ENCODE measurements around the gene ABCC6. TPM values are rescaled to one million over a fixed set of nuclear protein-coding genes. Genes with fewer than 3 reads are reported as not detected.

The ABCC6 gene
- total RNA-seq, 1 experiment from 2014 or later: 2.7 TPM

DNA sequence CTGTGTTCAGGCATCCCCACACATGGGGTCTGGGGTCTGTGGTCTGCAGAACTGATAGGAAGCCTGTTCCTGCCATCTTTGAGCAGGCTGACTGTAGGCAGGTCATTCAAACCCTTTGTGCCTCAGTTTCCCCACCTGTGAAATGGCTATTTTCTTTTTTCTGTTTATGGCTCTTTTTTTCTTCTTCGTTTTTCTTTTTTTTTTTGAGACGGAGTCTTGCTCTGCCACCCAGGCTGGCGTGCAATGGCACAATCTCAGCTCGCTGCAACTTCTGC lies 72.5 kb downstream of the ABCC6 start:
- RAD21 ChIA-PET (ENCODE audit: low non-redundant PET in 1 of 2, low total read pairs in 2 of 2, uncharacterized antibody in 2 of 2, unreplicated experiment in 2 of 2): no interaction called here
- no TSS peak for BruUV-seq (replicated peaks)
- no peaks in the 10 kb centered on the region for H3K27me3 ChIP-seq (ENCODE audit: insufficient read depth, low read length)
- no peak for ATAC-seq
- TF ChIP-seq, protein P1, sequence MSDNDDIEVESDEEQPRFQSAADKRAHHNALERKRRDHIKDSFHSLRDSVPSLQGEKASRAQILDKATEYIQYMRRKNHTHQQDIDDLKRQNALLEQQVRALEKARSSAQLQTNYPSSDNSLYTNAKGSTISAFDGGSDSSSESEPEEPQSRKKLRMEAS (IDR thresholded peaks at IDR 0.05): no peak
- TF ChIP-seq SP1 (IDR thresholded peaks at IDR 0.05; ENCODE audit: low read depth): no peak
- no peak for TF ChIP-seq EZH2 (IDR thresholded peaks at IDR 0.05)
- TF ChIP-seq ZNF274 (IDR thresholded peaks at IDR 0.05; ENCODE audit: low read depth, low read length): no peak
- TF ChIP-seq CEBPB (IDR thresholded peaks at IDR 0.05; ENCODE audit: low read depth): no peak
- no peaks in the 10 kb centered on the region for H3K36me3 ChIP-seq (ENCODE audit: control insufficient read depth in 1 of 2, insufficient read depth in 2 of 2, low read length in 2 of 2)
- H3K27ac ChIP-seq (ENCODE audit: low read depth, low read length): no peak overlapping the region
- H3K9me3 ChIP-seq (ENCODE audit: control insufficient read depth in 1 of 2, insufficient read depth in 1 of 2, low read depth in 1 of 2, low read length in 2 of 2): no peaks in the 10 kb centered on the region
- H3K9me2 ChIP-seq (ENCODE audit: insufficient read depth): no peaks in the 10 kb centered on the region
- H4K20me1 ChIP-seq (ENCODE audit: insufficient read depth): no peaks in the 10 kb centered on the region
- no peak overlapping the region for H3K9ac ChIP-seq (ENCODE audit: low read length)
- H3K79me2 ChIP-seq (ENCODE audit: insufficient read depth, low read length): no peaks in the 10 kb centered on the region
- H3K4me2 ChIP-seq (ENCODE audit: low read length): no peak overlapping the region
- H2AFZ ChIP-seq (ENCODE audit: low read depth, low read length, poor library complexity, severe bottlenecking): no peak overlapping the region
- DNase-seq (ENCODE audit: low read depth, low spot score): no peak
- H3K4me1 ChIP-seq (ENCODE audit: control insufficient read depth in 1 of 2, insufficient read depth in 2 of 2, low read length in 2 of 2): no peaks in the 10 kb centered on the region
- no peak overlapping the region for H3K4me3 ChIP-seq (replicated peaks in 1 of 2; ENCODE audit: low read depth in 1 of 2, low read length in 2 of 2)
- intact Hi-C loops (cut with micrococcal nuclease): no loop called here
- CTCF ChIA-PET: no interaction called here
- POLR2A ChIA-PET: no interaction called here

DNA sequence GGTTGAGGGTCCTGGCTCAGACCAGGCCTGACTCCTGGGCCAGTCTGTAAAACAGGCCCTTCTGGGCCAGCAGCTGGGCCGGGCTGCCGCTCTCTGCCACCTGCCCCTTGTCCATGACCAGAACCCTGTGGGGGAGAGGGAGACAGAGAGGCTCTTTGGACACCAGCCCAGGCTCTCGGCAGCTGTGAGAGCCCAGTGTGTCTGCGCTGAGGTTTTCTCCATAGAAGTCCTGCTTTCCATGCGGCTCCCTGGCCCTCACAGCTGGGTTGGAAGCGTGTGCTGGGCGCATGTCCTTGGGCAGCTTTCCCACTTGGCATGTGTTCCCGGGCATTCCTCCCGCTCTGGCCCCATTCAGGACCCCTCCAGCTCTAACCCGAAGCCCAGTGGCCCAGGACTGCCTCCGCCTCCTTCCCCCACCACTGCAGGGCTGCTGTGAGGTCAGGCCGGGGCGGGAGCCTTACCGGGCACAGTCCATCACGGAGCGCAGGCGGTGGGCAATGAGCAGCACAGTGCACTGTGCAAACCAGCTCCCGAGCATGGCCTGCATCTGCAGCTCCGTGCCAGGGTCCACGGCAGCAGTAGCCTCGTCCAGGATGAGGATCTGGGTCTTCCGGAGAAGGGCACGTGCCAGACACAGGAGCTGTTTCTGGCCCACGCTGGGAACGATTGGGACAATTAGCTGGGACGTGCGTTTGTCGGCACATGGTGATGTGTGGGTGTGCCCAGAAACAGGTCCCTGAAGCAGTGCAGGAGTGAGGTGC lies 73.0 kb downstream of the ABCC6 start:
- ATAC-seq (peak; percentile 13; the same call in 1 of the 2 replicates), DNase-seq (ENCODE audit: low read depth, low spot score) (no peak)
- Histone ChIP-seq H3K9ac (ENCODE audit: low read length) (no peak overlapping the region), H3K9me3 (ENCODE audit: control insufficient read depth in 1 of 2, insufficient read depth in 1 of 2, low read depth in 1 of 2, low read length in 2 of 2) (no peaks in the 10 kb centered on the region), H3K9me2 (ENCODE audit: insufficient read depth) (no peaks in the 10 kb centered on the region), H3K79me2 (ENCODE audit: insufficient read depth, low read length) (no peaks in the 10 kb centered on the region), H2AFZ (ENCODE audit: low read depth, low read length, poor library complexity, severe bottlenecking) (no peak overlapping the region), H4K20me1 (ENCODE audit: insufficient read depth) (no peaks in the 10 kb centered on the region), H3K27me3 (ENCODE audit: insufficient read depth, low read length) (no peaks in the 10 kb centered on the region), H3K4me1 (ENCODE audit: control insufficient read depth in 1 of 2, insufficient read depth in 2 of 2, low read length in 2 of 2) (no peaks in the 10 kb centered on the region), H3K4me3 (replicated peaks in 1 of 2; ENCODE audit: low read depth in 1 of 2, low read length in 2 of 2) (no peak overlapping the region), H3K36me3 (ENCODE audit: control insufficient read depth in 1 of 2, insufficient read depth in 2 of 2, low read length in 2 of 2) (no peaks in the 10 kb centered on the region), H3K27ac (ENCODE audit: low read depth, low read length) (no peak overlapping the region), H3K4me2 (ENCODE audit: low read length) (no peak overlapping the region)
- ChIA-PET RAD21 (ENCODE audit: low non-redundant PET in 1 of 2, low total read pairs in 2 of 2, uncharacterized antibody in 2 of 2, unreplicated experiment in 2 of 2) (interaction anchor here in 1 of 2 experiments (0.6 kb wide), 1 partner anchor 384 kb away, joined by 5 read pairs; no protein-coding TSS in a partner anchor), POLR2A (no interaction called here), CTCF (no interaction called here)
- TF ChIP-seq SRF (IDR thresholded peaks at IDR 0.05; ENCODE audit: low read depth): no peak
- no peak for TF ChIP-seq SP1 (IDR thresholded peaks at IDR 0.05; ENCODE audit: low read depth)
- no peak for TF ChIP-seq CBX3 (IDR thresholded peaks at IDR 0.05; ENCODE audit: low read depth)
- BruUV-seq (replicated peaks): no TSS peak
- intact Hi-C loops (cut with micrococcal nuclease): no loop called here

All from HCT116 (cell line).